Peyer's patch (tissue), 4 donors: ENCODE measurements around the gene SIM1. TPM values are rescaled to one million over a fixed set of nuclear protein-coding genes. Genes with fewer than 3 reads are reported as not detected.

Source experiments
- DNase-seq, 3 donors: peaks; one replicate each; pipeline ENCODE4 v3.0.0-alpha.2; 2017 to 2019
- H3K27ac ChIP-seq, 4 donors: fragments of 200-600 bp; sonication (generic); one replicate each; pipeline ENCODE4 v1.5.1; 2016 to 2019
- H3K27me3 ChIP-seq, 2 donors: fragments of 200-600 bp; sonication (generic); one replicate each; pipeline ENCODE4 v1.5.1; 2019
- H3K36me3 ChIP-seq, 3 donors: fragments of 200-600 bp; sonication (generic); one replicate each; pipeline ENCODE4 v1.5.1; 2016 to 2019
- H3K4me1 ChIP-seq, 4 donors: fragments of 200-600 bp; sonication (generic); one replicate each; pipeline ENCODE4 v1.5.1; 2016 to 2019
- H3K4me3 ChIP-seq, 4 donors: fragments of 200-600 bp; sonication (generic); 1 replicate in 3 of 4; 2 replicates in 1 of 4; pipeline ENCODE4 v1.5.1; 2016 to 2019; ENCODE audit warnings: mild to moderate bottlenecking in 1 of 4
- H3K9me3 ChIP-seq, 4 donors: fragments of 200-600 bp; sonication (generic); one replicate each; pipeline ENCODE4 v1.5.1; 2016 to 2019; ENCODE audit warnings: mild to moderate bottlenecking in 1 of 4
- POLR2A ChIP-seq, 2 donors: fragments of 450-650 bp; IDR thresholded peaks; one replicate each; pipeline ENCODE4 v1.5.1; 2017; ENCODE audit warnings: antibody characterized with exemption in 2 of 2, mild to moderate bottlenecking in 2 of 2, moderate library complexity in 2 of 2
- total RNA-seq, 4 donors: library from RNA; depleted of rRNA; stranded (reverse); fragments of >200 nt; gene quantifications; one replicate each; pipeline ENCODE4 v1.1.0, GENCODE V29; 2016
- TF ChIP-seq, protein P1 (sequence below), 6 experiments: fragments of 450-650 bp in 4 of 6; fragments of 200-600 bp in 2 of 6; sonication (generic) in 1 of 6; IDR thresholded peaks; one replicate each; pipeline ENCODE4 v1.5.1; 2017 to 2019; ENCODE audit warnings: antibody characterized with exemption in 6 of 6, mild to moderate bottlenecking in 3 of 6, moderate library complexity in 1 of 6

SIM1 gene
- total RNA-seq, 4 donors from 2014 or later, result 0.13 TPM; not detected in 3

DNA sequence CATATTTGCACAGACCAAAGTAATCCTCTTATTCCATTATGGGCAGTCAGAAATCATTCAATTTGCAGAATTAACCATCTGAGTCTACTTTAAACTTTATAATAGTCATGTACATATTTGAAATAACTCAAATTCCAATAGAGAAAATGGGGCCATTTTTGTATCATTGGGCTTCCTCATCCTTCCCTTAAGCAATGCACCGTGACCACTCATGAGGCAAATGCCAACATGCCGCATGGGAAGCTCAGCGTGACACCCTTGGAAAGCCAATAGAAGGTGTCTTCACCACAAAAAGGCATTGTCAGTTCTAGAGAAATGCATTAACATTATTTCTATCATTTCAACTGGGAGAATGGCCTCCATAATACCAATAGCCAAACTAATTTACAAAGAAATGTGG, 38.5 kb downstream of the SIM1 start:
- Histone ChIP-seq H3K4me3 (no peak overlapping the region), H3K36me3 (no peaks in the 10 kb centered on the region), H3K27me3 (no peaks in the 10 kb centered on the region), H3K9me3 (no peaks in the 10 kb centered on the region), H3K27ac (no peak overlapping the region), H3K4me1 (no peaks in the 10 kb centered on the region)
- TF ChIP-seq POLR2A (IDR thresholded peaks at IDR 0.05), result no peak
- TF ChIP-seq, protein P1, sequence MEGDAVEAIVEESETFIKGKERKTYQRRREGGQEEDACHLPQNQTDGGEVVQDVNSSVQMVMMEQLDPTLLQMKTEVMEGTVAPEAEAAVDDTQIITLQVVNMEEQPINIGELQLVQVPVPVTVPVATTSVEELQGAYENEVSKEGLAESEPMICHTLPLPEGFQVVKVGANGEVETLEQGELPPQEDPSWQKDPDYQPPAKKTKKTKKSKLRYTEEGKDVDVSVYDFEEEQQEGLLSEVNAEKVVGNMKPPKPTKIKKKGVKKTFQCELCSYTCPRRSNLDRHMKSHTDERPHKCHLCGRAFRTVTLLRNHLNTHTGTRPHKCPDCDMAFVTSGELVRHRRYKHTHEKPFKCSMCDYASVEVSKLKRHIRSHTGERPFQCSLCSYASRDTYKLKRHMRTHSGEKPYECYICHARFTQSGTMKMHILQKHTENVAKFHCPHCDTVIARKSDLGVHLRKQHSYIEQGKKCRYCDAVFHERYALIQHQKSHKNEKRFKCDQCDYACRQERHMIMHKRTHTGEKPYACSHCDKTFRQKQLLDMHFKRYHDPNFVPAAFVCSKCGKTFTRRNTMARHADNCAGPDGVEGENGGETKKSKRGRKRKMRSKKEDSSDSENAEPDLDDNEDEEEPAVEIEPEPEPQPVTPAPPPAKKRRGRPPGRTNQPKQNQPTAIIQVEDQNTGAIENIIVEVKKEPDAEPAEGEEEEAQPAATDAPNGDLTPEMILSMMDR (IDR thresholded peaks at IDR 0.05), result no peak
- no peak for DNase-seq

DNA sequence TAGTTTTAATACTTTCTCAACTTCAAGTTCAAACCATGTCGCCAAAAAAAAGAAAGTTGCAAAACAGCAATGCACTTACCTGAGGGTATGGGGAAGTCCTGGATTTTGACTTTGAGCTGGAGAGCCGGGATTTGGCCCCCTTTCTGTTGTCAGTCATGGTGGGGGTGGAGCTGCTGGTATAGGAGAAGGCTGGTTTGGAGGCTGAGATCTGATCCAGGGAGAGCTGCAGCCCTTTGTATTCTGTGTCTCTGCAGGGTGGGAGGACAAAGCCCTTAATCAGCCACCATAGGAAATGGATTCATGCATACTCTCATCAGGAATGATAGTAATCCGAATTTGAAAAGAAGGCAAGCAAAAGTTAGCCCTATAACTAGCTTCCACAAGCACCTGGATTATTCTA, 44.0 kb downstream of the SIM1 start:
- Histone ChIP-seq H3K4me3 (no peak overlapping the region), H3K27me3 (no peaks in the 10 kb centered on the region), H3K36me3 (no peaks in the 10 kb centered on the region), H3K4me1 (no peaks in the 10 kb centered on the region), H3K27ac (no peak overlapping the region), H3K9me3 (no peaks in the 10 kb centered on the region)
- DNase-seq, result no peak
- no peak for TF ChIP-seq POLR2A (IDR thresholded peaks at IDR 0.05)
- TF ChIP-seq, protein P1 (IDR thresholded peaks at IDR 0.05), result no peak

- DNase-seq, result no peak
- TF ChIP-seq, protein P1 (IDR thresholded peaks at IDR 0.05), result no peak
- no peak for TF ChIP-seq POLR2A (IDR thresholded peaks at IDR 0.05)
- no peaks in the 10 kb centered on the region for H3K4me1 ChIP-seq
- H3K27ac ChIP-seq, result no peak overlapping the region
- H3K9me3 ChIP-seq, result no peaks in the 10 kb centered on the region
- H3K36me3 ChIP-seq, result no peaks in the 10 kb centered on the region
- H3K27me3 ChIP-seq, result no peaks in the 10 kb centered on the region
- no peak overlapping the region for H3K4me3 ChIP-seq
Observed at GRCh38 chr6:100417036-100417435, 47.7 kb downstream of the SIM1 start.

DNA sequence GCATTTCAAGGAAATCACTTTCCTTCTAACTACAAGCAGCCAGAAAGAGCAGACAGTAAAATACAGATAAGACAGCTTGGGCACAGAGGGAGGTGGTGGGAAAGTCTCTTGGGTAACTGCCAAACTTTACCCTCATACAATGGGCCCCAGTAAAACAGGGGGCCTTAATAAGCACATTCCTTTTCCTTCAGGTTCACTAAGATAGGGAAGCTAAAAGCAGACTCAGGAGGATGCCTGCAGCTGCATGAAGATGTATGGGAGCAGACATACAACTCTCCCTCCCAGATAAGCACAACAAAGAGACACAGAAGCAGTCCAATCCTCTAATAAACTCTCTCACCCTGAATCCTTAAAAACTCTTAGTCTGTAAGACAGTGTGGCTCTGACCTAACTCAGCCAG, 49.0 kb downstream of the SIM1 start:
- no peaks in the 10 kb centered on the region for H3K4me1 ChIP-seq
- H3K27me3 ChIP-seq, result no peaks in the 10 kb centered on the region
- no peak for DNase-seq
- no peak overlapping the region for H3K4me3 ChIP-seq
- H3K36me3 ChIP-seq, result no peaks in the 10 kb centered on the region
- no peaks in the 10 kb centered on the region for H3K9me3 ChIP-seq
- H3K27ac ChIP-seq, result no peak overlapping the region
- no peak for TF ChIP-seq POLR2A (IDR thresholded peaks at IDR 0.05)
- TF ChIP-seq, protein P1 (IDR thresholded peaks at IDR 0.05), result no peak

DNA sequence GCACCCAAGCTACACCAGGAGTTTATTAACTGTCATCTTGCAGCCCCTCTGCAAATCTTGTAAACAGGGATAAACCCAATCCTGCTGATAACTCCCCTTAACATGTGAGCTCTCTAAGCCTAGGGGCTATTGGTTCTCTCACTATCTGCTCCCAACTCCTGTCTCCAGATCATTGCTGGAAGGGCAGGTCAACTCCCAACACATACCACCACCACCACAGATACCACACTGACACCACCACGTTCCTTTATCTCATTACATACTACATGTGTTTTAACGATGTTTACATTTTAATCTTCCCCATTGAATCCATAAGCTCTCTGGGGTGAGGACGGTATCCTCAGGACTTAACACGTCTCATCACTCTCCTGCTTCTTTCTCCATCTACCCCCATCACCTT, 51.8 kb downstream of the SIM1 start:
- no peaks in the 10 kb centered on the region for H3K4me1 ChIP-seq
- no peaks in the 10 kb centered on the region for H3K36me3 ChIP-seq
- H3K9me3 ChIP-seq, result no peaks in the 10 kb centered on the region
- TF ChIP-seq POLR2A (IDR thresholded peaks at IDR 0.05), result no peak
- TF ChIP-seq, protein P1 (IDR thresholded peaks at IDR 0.05), result no peak
- H3K4me3 ChIP-seq, result no peak overlapping the region
- no peak for DNase-seq
- H3K27ac ChIP-seq, result no peak overlapping the region
- H3K27me3 ChIP-seq, result no peaks in the 10 kb centered on the region

DNA sequence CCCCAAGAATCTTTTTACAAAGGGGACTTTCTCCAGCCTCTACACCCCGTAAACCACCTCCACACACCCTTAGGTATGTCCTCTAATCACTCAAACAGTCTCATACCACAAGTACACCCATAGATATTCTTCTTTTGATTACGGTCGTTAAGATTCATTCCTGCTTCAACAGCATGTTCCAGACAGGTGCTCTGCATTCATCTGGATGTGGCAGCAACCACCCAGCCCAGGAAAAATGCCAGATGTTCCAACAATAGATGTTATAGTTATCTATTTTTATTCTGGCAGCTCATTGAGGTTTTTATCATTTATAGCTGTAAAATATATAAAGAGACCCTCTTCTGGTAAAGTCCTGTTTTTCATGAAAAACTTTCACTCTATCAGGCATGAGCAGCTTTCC, 60.7 kb downstream of the SIM1 start:
- no peak for DNase-seq
- no peaks in the 10 kb centered on the region for H3K4me1 ChIP-seq
- TF ChIP-seq, protein P1 (IDR thresholded peaks at IDR 0.05), result no peak
- no peak for TF ChIP-seq POLR2A (IDR thresholded peaks at IDR 0.05)
- no peaks in the 10 kb centered on the region for H3K27me3 ChIP-seq
- no peak overlapping the region for H3K4me3 ChIP-seq
- H3K27ac ChIP-seq, result no peak overlapping the region
- H3K9me3 ChIP-seq, result no peaks in the 10 kb centered on the region
- no peaks in the 10 kb centered on the region for H3K36me3 ChIP-seq
